Gastrocnemius medialis (tissue), 4 donors: ENCODE data around the gene NTPCR. TPM values are rescaled to one million over a fixed set of nuclear protein-coding genes. Genes with fewer than 3 reads are reported as not detected.

ENCODE experiments used
- ATAC-seq, 2 donors: fragments of 150-250 bp; one replicate each; pipeline ENCODE4 v1.9.1; 2016
- DNase-seq, 2 donors: peaks; one replicate each; pipeline ENCODE4 v3.0.0-alpha.2; 2019
- H3K27ac ChIP-seq, 4 donors: fragments of 200-600 bp; sonication (generic); 1 replicate in 1 of 4; 2 replicates in 3 of 4; pipeline ENCODE4 v1.5.1; 2016 to 2018; ENCODE audit warnings: mild to moderate bottlenecking in 2 of 4, moderate library complexity in 1 of 4
- H3K27me3 ChIP-seq, 3 donors: fragments of 200-600 bp; sonication (generic) in 2 of 3; 1 replicate in 1 of 3; 2 replicates in 2 of 3; pipeline versions ENCODE4 v1.5.1 to v1.6.0; 2016 to 2019; ENCODE audit warnings: mild to moderate bottlenecking in 1 of 3, moderate library complexity in 1 of 3
- H3K36me3 ChIP-seq, 2 donors: fragments of 200-600 bp; sonication (generic) in 1 of 2; one replicate each; pipeline ENCODE4 v1.5.1; 2017 to 2018
- H3K4me1 ChIP-seq, 2 donors: fragments of 200-600 bp; sonication (generic) in 1 of 2; one replicate each; pipeline ENCODE4 v1.5.1; 2016 to 2017; ENCODE audit warnings: mild to moderate bottlenecking in 2 of 2
- H3K4me3 ChIP-seq, 4 donors: fragments of 200-600 bp; sonication (generic) in 3 of 4; 1 replicate in 1 of 4; 2 replicates in 3 of 4; pipeline ENCODE4 v1.5.1; 2016 to 2019; ENCODE audit warnings: mild to moderate bottlenecking in 2 of 4
- H3K9me3 ChIP-seq, 3 donors: fragments of 200-600 bp; sonication (generic) in 2 of 3; 1 replicate in 1 of 3; 2 replicates in 2 of 3; pipeline ENCODE4 v1.5.1; 2016 to 2019
- POLR2A ChIP-seq, 2 donors: fragments of 450-650 bp; IDR thresholded peaks; one replicate each; pipeline ENCODE4 v1.6.1; 2017; ENCODE audit warnings: antibody characterized with exemption in 2 of 2, mild to moderate bottlenecking in 2 of 2, moderate library complexity in 2 of 2
- in situ Hi-C, 4 donors: fragments of 200-750 bp; cut with MboI; loops; one replicate each; pipeline versions ENCODE4 v1.15.0 to v1.8.0; 2017; ENCODE audit warnings: low sequenced_read_pairs in 4 of 4
- intact Hi-C: fragments of 100-400 bp; cut with DNase I; formaldehyde crosslinking; loops from one replicate; pipeline ENCODE4 v1.15.1; 2023; ENCODE audit warnings: low total_unique reads
- total RNA-seq, 4 donors: library from RNA; depleted of rRNA; stranded (reverse); fragments of >200 nt; gene quantifications; one replicate each; pipeline versions ENCODE4 v1.1.0 to v1.2.3, GENCODE V29; 2016
- TF ChIP-seq, protein P1 (sequence below), 5 experiments: fragments of 450-650 bp in 3 of 5; fragments of 200-600 bp in 2 of 5; sonication (generic) in 2 of 5; IDR thresholded peaks in 4 of 5; conservative IDR thresholded peaks in 1 of 5; 1 replicate in 4 of 5; 2 replicates in 1 of 5; pipeline ENCODE4 v1.5.1; 2016 to 2019; ENCODE audit warnings: antibody characterized with exemption in 5 of 5, mild to moderate bottlenecking in 3 of 5, moderate library complexity in 3 of 5

NTPCR gene
- total RNA-seq, 4 donors from 2014 or later = 20.5 to 33.7 (median 24.2) TPM

DNA sequence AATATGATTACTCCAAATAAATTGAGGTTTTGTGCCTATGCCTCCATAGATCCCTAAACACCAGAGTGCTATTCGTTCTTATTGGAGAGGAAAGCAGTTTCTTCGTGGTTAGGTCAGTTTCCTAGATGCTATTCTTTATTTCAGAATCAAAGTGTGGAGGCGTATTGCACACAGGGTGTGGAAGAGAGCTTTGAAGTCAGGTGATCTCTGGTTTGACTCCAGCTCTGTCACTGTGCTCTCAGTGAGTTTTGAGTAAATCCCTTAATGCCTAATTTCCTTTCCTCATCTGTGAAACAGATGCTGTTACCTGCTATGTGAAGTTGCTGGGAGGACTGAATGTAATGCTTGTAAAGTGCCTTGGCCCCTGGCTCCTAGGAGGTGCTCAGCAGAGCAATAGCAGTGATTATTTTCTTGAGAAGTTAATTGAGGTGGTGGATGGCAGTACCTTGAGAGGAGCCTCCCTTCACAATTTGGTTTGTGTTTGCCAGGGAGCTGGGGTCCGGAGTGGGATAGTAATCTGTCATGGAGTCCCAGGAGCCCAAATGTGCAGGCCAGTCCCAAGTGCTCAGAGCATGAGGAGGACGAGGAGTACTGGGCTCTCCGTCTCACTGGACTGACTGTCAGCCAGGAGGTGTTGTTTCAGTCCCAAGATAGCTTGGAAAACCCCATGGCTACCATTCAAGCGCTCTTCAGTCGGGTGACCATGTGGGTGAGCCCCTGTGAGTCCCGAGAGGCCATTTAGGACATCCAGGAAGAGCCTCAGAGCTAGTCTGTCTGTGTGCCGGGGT lies 14.9 kb downstream of the NTPCR start:
- Histone ChIP-seq H3K27me3 (no peaks in the 10 kb centered on the region), H3K9me3 (no peaks in the 10 kb centered on the region), H3K4me1 (peaks cover 54 to 59% of the 10 kb centered on the region in 2 donors), H3K27ac (peak overlapping the region; percentile 80 to 87 (median 84)), H3K36me3 (peaks cover 0 to 4% of the 10 kb centered on the region in 2 donors), H3K4me3 (peak overlapping the region in 3 of 4 donors; percentile 6 to 28 (median 16))
- in situ Hi-C loops = loop anchor here in 2 of 4 donors (25.0 kb wide), 1 partner anchor 328 kb away; the partner anchor contains the start of gene SIPA1L2 (in 2 of the 2)
- ATAC-seq (peak; percentile 87 to 88), DNase-seq (peak; percentile 66 to 79)
- intact Hi-C loops = loop anchor here (2.0 to 5.0 kb wide), 4 partner anchors 15 to 648 kb away; partner anchors contain the start of genes MAP10, NTPCR and SIPA1L2
- TF ChIP-seq POLR2A (IDR thresholded peaks at IDR 0.05) = no peak
- TF ChIP-seq, protein P1, sequence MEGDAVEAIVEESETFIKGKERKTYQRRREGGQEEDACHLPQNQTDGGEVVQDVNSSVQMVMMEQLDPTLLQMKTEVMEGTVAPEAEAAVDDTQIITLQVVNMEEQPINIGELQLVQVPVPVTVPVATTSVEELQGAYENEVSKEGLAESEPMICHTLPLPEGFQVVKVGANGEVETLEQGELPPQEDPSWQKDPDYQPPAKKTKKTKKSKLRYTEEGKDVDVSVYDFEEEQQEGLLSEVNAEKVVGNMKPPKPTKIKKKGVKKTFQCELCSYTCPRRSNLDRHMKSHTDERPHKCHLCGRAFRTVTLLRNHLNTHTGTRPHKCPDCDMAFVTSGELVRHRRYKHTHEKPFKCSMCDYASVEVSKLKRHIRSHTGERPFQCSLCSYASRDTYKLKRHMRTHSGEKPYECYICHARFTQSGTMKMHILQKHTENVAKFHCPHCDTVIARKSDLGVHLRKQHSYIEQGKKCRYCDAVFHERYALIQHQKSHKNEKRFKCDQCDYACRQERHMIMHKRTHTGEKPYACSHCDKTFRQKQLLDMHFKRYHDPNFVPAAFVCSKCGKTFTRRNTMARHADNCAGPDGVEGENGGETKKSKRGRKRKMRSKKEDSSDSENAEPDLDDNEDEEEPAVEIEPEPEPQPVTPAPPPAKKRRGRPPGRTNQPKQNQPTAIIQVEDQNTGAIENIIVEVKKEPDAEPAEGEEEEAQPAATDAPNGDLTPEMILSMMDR (IDR thresholded peaks at IDR 0.05 in 4 of 5, conservative IDR thresholded peaks at IDR 0.05 in 1 of 5) = no peak

DNA sequence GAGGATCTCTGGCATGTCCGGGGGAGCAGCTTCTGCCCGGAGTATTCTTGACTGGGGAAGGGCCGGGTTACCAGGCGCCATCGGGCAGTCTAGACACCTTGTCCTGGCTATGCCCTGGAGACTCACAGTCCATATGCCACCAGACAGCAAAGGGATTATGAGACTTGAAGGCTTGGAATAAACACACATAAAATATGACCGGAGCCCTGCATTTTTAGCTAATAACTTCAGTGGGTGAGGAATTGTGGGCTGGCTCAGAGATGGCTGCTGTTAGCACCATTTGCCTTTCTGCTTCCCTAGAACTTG lies 15.5 kb downstream of the NTPCR start:
- H3K9me3 ChIP-seq = no peaks in the 10 kb centered on the region
- no peak for ATAC-seq
- peaks cover 0 to 10% of the 10 kb centered on the region in 2 donors for H3K36me3 ChIP-seq
- peak overlapping the region; percentile 2 to 28 (median 11) for H3K4me3 ChIP-seq
- no peak for DNase-seq
- in situ Hi-C loops = loop anchor here in 2 of 4 donors (25.0 kb wide), 1 partner anchor 329 kb away; the partner anchor contains the start of gene SIPA1L2 (in 2 of the 2)
- H3K4me1 ChIP-seq = peaks cover 54 to 59% of the 10 kb centered on the region in 2 donors
- H3K27me3 ChIP-seq = no peaks in the 10 kb centered on the region
- H3K27ac ChIP-seq = peak overlapping the region; percentile 80 to 87 (median 84)
- TF ChIP-seq, protein P1 (IDR thresholded peaks at IDR 0.05 in 4 of 5, conservative IDR thresholded peaks at IDR 0.05 in 1 of 5) = no peak
- TF ChIP-seq POLR2A (IDR thresholded peaks at IDR 0.05) = peak in 1 of 2 donors; percentile 42
- intact Hi-C loops = loop anchor here (2.0 to 5.0 kb wide), 4 partner anchors 15 to 649 kb away; partner anchors contain the start of genes MAP10, NTPCR and SIPA1L2

DNA sequence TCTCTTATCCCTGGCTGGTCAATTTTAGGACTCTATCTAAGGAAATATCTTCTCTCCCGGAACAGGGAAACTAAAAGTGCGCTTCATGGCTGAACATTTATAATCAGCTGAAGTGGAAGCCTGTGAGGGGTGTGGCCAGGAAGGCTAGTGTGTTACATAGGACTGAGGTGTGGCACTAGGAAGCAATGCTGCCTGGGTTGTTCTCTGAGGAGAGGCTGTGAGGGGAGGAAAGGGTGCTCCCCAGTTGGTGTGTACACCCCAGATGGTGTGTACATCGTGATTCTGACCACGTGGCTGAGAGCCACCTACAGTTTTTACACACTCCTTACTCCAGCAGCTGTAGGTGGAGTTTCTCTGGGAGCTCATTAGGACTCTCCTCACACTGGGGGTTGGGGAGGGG lies 16.3 kb downstream of the NTPCR start:
- no peak for TF ChIP-seq POLR2A (IDR thresholded peaks at IDR 0.05)
- TF ChIP-seq, protein P1 (IDR thresholded peaks at IDR 0.05 in 4 of 5, conservative IDR thresholded peaks at IDR 0.05 in 1 of 5) = no peak
- H3K4me3 ChIP-seq = no peak overlapping the region
- H3K27ac ChIP-seq = peak overlapping the region; percentile 80 to 87 (median 84)
- peaks cover 0 to 18% of the 10 kb centered on the region in 2 donors for H3K36me3 ChIP-seq
- no peak for ATAC-seq
- intact Hi-C loops = loop anchor here (5.0 kb wide), 3 partner anchors 159 to 649 kb away; partner anchors contain the start of genes MAP10 and SIPA1L2
- no peaks in the 10 kb centered on the region for H3K27me3 ChIP-seq
- H3K4me1 ChIP-seq = peaks cover 54 to 59% of the 10 kb centered on the region in 2 donors
- H3K9me3 ChIP-seq = no peaks in the 10 kb centered on the region
- in situ Hi-C loops = loop anchor here in 2 of 4 donors (25.0 kb wide), 1 partner anchor 329 kb away; the partner anchor contains the start of gene SIPA1L2 (in 2 of the 2)
- no peak for DNase-seq

DNA sequence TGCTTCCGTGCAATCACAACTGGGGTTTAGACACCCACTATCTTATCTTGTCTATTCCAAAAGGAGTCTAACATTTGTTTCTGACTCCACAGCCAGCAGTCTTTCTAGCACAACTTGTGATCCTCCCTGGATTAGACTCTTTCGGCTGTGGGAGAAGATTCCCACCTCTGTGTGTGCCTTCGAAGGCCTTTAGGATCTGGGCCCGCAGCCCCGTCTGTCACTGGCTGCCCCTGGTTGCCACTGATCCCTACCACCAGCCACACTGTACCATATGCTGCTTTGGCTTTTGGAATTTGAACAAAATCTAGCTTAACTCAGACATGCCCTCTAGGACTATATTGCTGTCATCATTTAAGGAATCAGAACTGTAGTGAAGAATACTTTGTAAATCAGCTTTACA lies 18.0 kb downstream of the NTPCR start:
- Histone ChIP-seq H3K27me3 (no peaks in the 10 kb centered on the region), H3K9me3 (no peaks in the 10 kb centered on the region), H3K4me1 (peaks cover 39 to 44% of the 10 kb centered on the region in 2 donors), H3K27ac (peak overlapping the region; percentile 74 to 81 (median 76)), H3K4me3 (no peak overlapping the region), H3K36me3 (peaks cover 0 to 33% of the 10 kb centered on the region in 2 donors)
- no peak for ATAC-seq
- in situ Hi-C loops (loop anchor here in 2 of 4 donors (25.0 kb wide), 1 partner anchor 331 kb away; the partner anchor contains the start of gene SIPA1L2 (in 2 of the 2)), intact Hi-C loops (loop anchor here (5.0 kb wide), 3 partner anchors 161 to 651 kb away; partner anchors contain the start of genes MAP10 and SIPA1L2)
- TF ChIP-seq POLR2A (IDR thresholded peaks at IDR 0.05) = no peak
- TF ChIP-seq, protein P1 (IDR thresholded peaks at IDR 0.05 in 4 of 5, conservative IDR thresholded peaks at IDR 0.05 in 1 of 5) = no peak
- DNase-seq = no peak
